Trophoblast cell (in vitro differentiated cells and primary cell): ENCODE measurements around the gene IL12RB1.

Experiments
- DNase-seq, 2 donors: peaks; one replicate each; pipeline ENCODE4 v3.0.0-alpha.2; 2016
- H2AFZ ChIP-seq: 2 replicates; pipeline ENCODE4 v1.6.1; 2013; ENCODE audit warnings: low read length, moderate library complexity, mild to moderate bottlenecking; ENCODE audit not compliant: insufficient read depth, poor library complexity
- H2AK5ac ChIP-seq: 2 replicates; pipeline ENCODE4 v1.6.1; 2013; ENCODE audit warnings: mild to moderate bottlenecking, low read length
- H2BK120ac ChIP-seq: 2 replicates; pipeline ENCODE4 v1.6.1; 2013; ENCODE audit warnings: low read length, mild to moderate bottlenecking, moderate library complexity; ENCODE audit not compliant: insufficient read depth, poor library complexity
- H2BK12ac ChIP-seq: 2 replicates; pipeline ENCODE4 v1.6.1; 2013; ENCODE audit warnings: mild to moderate bottlenecking, low read length, moderate library complexity
- H2BK5ac ChIP-seq: 2 replicates; pipeline ENCODE4 v1.6.1; 2013; ENCODE audit warnings: low read length, low read depth, moderate library complexity, mild to moderate bottlenecking; ENCODE audit not compliant: poor library complexity
- H3K14ac ChIP-seq: 2 replicates; pipeline ENCODE4 v1.6.1; 2013; ENCODE audit warnings: mild to moderate bottlenecking, low read length
- H3K18ac ChIP-seq: 2 replicates; pipeline ENCODE4 v1.6.1; 2013; ENCODE audit warnings: mild to moderate bottlenecking, low read length
- H3K23ac ChIP-seq: 2 replicates; pipeline ENCODE4 v1.6.1; 2013; ENCODE audit warnings: low read length
- H3K27ac ChIP-seq: 2 replicates; pipeline ENCODE4 v1.5.1; 2013; ENCODE audit warnings: low read depth, mild to moderate bottlenecking, inconsistent platforms, low read length, moderate library complexity
- H3K27me3 ChIP-seq: 2 replicates; pipeline ENCODE4 v1.6.1; 2013; ENCODE audit warnings: inconsistent platforms, mild to moderate bottlenecking, low read length, moderate library complexity; ENCODE audit not compliant: insufficient read depth
- H3K36me3 ChIP-seq, 2 experiments: 1 replicate in 1 of 2; 2 replicates in 1 of 2; pipeline ENCODE4 v1.6.1; 2013; ENCODE audit warnings: low read length in 2 of 2, mild to moderate bottlenecking in 2 of 2, moderate library complexity in 1 of 2; ENCODE audit not compliant: insufficient read depth in 2 of 2, control insufficient read depth in 1 of 2
- H3K4ac ChIP-seq: 2 replicates; pipeline ENCODE4 v1.6.1; 2013; ENCODE audit warnings: low read depth, mild to moderate bottlenecking, low read length, moderate library complexity
- H3K4me1 ChIP-seq, 2 experiments: 1 replicate in 1 of 2; 2 replicates in 1 of 2; pipeline ENCODE4 v1.6.1; 2013; ENCODE audit warnings: low read length in 2 of 2, mild to moderate bottlenecking in 2 of 2, moderate library complexity in 1 of 2; ENCODE audit not compliant: insufficient read depth in 2 of 2, control insufficient read depth in 1 of 2
- H3K4me2 ChIP-seq: 2 replicates; pipeline ENCODE4 v1.6.1; 2013; ENCODE audit warnings: inconsistent platforms, mild to moderate bottlenecking, low read length, moderate library complexity
- H3K4me3 ChIP-seq: 2 replicates; pipeline ENCODE4 v1.5.1; 2013; ENCODE audit warnings: mild to moderate bottlenecking, low read depth, low read length, inconsistent platforms
- H3K79me1 ChIP-seq: one replicate; pipeline ENCODE4 v1.6.1; 2013; ENCODE audit warnings: low read length
- H3K79me2 ChIP-seq: 2 replicates; pipeline ENCODE4 v1.6.1; 2013; ENCODE audit warnings: low read length, mild to moderate bottlenecking; ENCODE audit not compliant: control insufficient read depth, insufficient read depth, poor library complexity
- H3K9ac ChIP-seq: 2 replicates; pipeline ENCODE4 v1.6.1; 2013; ENCODE audit warnings: mild to moderate bottlenecking, low read length
- H3K9me3 ChIP-seq: 2 replicates; pipeline ENCODE4 v1.6.1; 2013; ENCODE audit warnings: low read depth, mild to moderate bottlenecking, control low read depth, inconsistent platforms, low read length; ENCODE audit not compliant: insufficient read depth
- H4K12ac ChIP-seq: 2 replicates; pipeline ENCODE4 v1.6.1; 2013; ENCODE audit warnings: low read depth, mild to moderate bottlenecking, low read length, moderate library complexity
- H4K8ac ChIP-seq: 2 replicates; pipeline ENCODE4 v1.6.1; 2013; ENCODE audit warnings: low read depth, mild to moderate bottlenecking, low read length, moderate library complexity
- H4K91ac ChIP-seq: one replicate; pipeline ENCODE4 v1.6.1; 2013; ENCODE audit warnings: low read depth, mild to moderate bottlenecking, low read length, moderate library complexity
- WGBS: extraction: QIAGEN DNeasy Blood & Tissue Kit; methylation state at CpG from one replicate; pipeline ENCODE4 v1.1.7; 2013; ENCODE audit warnings: missing lambda C conversion rate; ENCODE audit not compliant: insufficient read length, insufficient coverage; ENCODE audit errors: extremely low coverage; 5-methylcytosine and 5-hydroxymethylcytosine counted together

Gene IL12RB1

DNA sequence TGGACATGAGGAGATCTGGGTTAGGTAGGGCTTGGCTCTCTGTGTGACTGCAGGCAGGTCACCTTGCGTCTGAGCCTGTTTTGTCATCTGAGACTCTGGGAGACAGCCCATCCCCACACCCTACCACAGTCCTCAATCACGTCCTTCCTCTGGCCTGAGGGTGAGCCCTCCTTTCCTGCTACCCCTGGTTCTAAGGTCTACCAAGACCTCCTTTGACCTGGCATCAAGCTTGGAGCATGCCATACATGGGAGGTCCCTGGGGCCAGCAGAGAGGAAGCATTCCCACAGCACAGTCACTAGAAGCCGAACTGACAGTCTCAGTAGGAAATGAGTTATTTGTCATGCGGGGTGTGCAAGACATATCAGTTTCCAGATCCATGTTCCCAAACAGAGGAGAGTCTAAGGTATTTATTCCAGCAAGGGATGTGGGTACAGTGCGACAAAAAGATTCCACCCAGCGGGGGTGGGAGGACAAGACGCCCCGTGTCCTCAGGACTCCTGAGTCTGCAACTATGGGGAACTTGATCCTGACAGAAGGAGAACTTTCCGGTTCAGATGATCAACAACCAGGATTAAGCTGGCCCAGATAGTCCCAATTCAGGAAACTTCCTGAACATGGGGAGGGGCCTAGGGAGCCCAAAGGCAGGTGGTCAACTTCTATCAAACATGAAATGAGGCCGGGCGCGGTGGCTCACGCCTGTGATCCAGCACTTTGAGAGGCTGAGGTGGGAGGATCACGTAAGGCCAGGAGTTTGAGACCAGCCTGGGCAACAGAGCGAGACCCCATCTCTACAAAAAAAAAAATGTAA is 69.3 kb downstream of the IL12RB1 start:
- Histone ChIP-seq H3K18ac (no peak overlapping the region), H4K12ac (no peak overlapping the region), H4K8ac (no peak overlapping the region), H2AK5ac (no peak overlapping the region), H3K27ac (no peak overlapping the region), H3K36me3 (no peaks in the 10 kb centered on the region), H3K23ac (no peak overlapping the region), H3K4me2 (no peak overlapping the region), H2AFZ (no peak overlapping the region), H3K4ac (no peak overlapping the region), H2BK12ac (no peak overlapping the region), H2BK120ac (no peak overlapping the region), H3K9me3 (peaks cover 3% of the 10 kb centered on the region), H3K9ac (no peak overlapping the region), H3K79me2 (no peaks in the 10 kb centered on the region), H3K4me1 (no peaks in the 10 kb centered on the region), H3K79me1 (no peaks in the 10 kb centered on the region), H4K91ac (no peak overlapping the region), H2BK5ac (no peak overlapping the region), H3K27me3 (no peaks in the 10 kb centered on the region), H3K14ac (no peak overlapping the region), H3K4me3 (no peak overlapping the region)
- no peak for DNase-seq
- WGBS: no CpG with 5 or more reads among the region's 15 CpGs

DNA sequence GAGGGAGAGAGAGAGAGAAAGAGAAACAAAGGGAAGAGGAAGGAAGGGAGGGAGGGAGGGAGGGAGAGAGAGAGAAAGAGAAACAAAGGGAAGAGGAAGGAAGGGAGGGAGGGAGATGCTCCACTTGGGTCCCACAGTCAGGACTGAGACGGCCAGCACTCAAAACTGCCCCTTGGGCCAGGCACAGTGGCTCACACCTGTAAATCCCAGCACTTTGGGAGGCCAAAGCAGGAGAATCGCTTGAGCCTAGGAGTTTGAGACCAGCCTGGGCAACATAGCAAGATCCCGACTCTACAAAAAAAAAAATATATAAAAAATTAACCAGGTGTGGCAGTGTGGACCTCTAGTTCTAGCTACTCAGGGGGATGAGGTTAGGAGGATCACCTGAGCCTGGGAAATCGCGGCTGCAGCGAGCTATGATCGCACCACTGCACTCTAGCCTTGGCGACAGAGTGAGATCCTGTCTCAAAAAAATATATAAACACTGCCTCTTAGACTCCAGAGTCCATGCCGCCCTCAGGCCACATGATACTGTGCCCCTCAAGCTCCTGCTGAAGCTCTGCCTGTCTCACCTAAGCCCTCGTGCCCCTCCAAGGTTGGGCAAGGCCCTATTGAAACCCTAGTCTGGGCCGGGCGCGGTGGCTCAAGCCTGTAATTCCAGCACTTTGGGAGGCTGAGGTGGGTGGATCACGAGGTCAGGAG is 70.4 kb downstream of the IL12RB1 start:
- Histone ChIP-seq H2BK5ac (no peak overlapping the region), H3K9me3 (peaks cover 3% of the 10 kb centered on the region), H2BK12ac (no peak overlapping the region), H3K14ac (no peak overlapping the region), H3K27me3 (no peaks in the 10 kb centered on the region), H3K4ac (no peak overlapping the region), H3K23ac (no peak overlapping the region), H3K36me3 (no peaks in the 10 kb centered on the region), H3K79me1 (no peaks in the 10 kb centered on the region), H3K4me1 (no peaks in the 10 kb centered on the region), H2BK120ac (no peak overlapping the region), H2AK5ac (no peak overlapping the region), H3K27ac (no peak overlapping the region), H3K9ac (no peak overlapping the region), H3K18ac (no peak overlapping the region), H3K4me3 (no peak overlapping the region), H2AFZ (no peak overlapping the region), H4K8ac (no peak overlapping the region), H4K12ac (no peak overlapping the region), H3K4me2 (no peak overlapping the region), H3K79me2 (no peaks in the 10 kb centered on the region), H4K91ac (no peak overlapping the region)
- DNase-seq: no peak
- no CpG with 5 or more reads among the region's 14 CpGs for WGBS

DNA sequence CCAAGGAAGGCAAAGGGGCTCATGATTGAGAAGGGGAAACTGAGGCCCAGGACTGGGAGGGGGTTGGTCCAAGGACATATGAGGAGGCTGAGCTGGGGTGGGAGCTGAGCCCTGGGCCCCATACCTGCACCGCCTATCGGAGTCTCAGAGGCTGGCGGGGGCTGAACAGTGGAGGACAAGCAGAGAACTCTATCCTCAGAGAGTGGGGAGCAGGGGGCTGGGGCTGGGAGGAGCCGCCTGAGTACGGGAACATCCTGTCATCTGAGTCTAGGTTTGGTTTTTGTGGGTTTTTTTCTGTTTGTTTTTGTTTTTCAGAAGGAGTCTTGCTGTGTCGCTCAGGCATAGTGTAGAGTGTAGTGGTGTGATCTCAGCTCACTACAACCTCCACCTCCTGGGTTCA is 72.5 kb downstream of the IL12RB1 start:
- Histone ChIP-seq H3K9ac (no peak overlapping the region), H3K4ac (no peak overlapping the region), H3K4me2 (no peak overlapping the region), H3K23ac (no peak overlapping the region), H3K79me1 (no peaks in the 10 kb centered on the region), H2AFZ (no peak overlapping the region), H2BK12ac (no peak overlapping the region), H3K4me1 (no peaks in the 10 kb centered on the region), H2BK5ac (no peak overlapping the region), H3K79me2 (no peaks in the 10 kb centered on the region), H3K27ac (no peak overlapping the region), H2BK120ac (no peak overlapping the region), H4K8ac (no peak overlapping the region), H3K18ac (no peak overlapping the region), H4K91ac (no peak overlapping the region), H3K4me3 (no peak overlapping the region), H2AK5ac (no peak overlapping the region), H4K12ac (no peak overlapping the region), H3K36me3 (peaks cover 0 to 6% of the 10 kb centered on the region in 2 experiments), H3K27me3 (no peaks in the 10 kb centered on the region), H3K14ac (no peak overlapping the region), H3K9me3 (no peaks in the 10 kb centered on the region)
- no peak for DNase-seq
- WGBS: no CpG with 5 or more reads among the region's 6 CpGs

DNA sequence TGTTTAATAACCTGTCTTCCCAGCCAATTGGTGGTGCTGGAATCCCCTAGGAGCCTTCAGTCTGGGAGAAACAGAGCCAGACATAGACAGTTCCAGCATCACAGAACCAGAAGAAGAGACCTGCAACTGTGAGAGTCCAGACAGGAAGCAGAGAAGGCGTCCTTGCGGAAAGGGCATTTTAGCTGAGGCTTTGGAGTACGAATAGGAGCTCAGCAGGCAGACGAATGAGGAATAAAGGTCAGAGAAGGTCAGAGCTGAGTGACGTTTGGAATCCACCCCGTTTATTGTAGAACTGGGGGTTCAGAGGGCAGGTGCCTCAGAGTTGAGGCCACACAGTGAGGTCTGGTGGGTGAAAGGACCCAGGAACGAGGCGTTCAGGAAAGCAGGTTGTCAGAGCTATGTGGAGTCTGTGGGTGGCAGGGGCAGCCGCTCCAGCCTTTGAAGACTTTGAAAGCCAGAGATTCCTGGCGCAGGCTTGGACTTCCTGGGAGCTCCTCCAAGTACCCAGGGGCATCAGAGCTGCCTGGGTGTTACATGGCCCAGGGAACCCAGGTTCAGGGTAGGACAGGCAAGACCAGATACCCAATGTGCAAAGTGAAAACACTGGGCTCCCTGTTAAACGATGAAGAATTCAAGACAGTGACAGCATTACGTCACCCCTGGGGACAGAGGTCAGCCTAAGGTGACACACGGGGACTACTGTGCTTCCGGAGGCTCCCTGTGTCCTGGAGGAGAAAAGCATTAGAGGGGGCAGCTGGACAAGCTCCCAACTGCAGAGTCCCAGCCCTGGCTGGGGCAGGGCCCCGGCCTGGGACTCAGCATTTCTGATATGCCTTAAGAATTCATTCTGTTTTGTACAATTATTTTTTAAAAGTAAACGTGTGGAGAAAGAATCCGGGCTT is 73.3 kb downstream of the IL12RB1 start:
- Histone ChIP-seq H3K79me1 (no peaks in the 10 kb centered on the region), H3K18ac (no peak overlapping the region), H3K36me3 (peaks cover 0 to 6% of the 10 kb centered on the region in 2 experiments), H2BK5ac (no peak overlapping the region), H3K4me2 (no peak overlapping the region), H3K4me3 (no peak overlapping the region), H2BK12ac (no peak overlapping the region), H3K9ac (peak overlapping the region; percentile 29), H3K79me2 (no peaks in the 10 kb centered on the region), H2AFZ (no peak overlapping the region), H3K27me3 (no peaks in the 10 kb centered on the region), H4K91ac (no peak overlapping the region), H4K12ac (no peak overlapping the region), H3K4me1 (peaks cover 0 to 1% of the 10 kb centered on the region in 2 experiments), H3K14ac (no peak overlapping the region), H2AK5ac (no peak overlapping the region), H3K4ac (no peak overlapping the region), H3K9me3 (no peaks in the 10 kb centered on the region), H4K8ac (no peak overlapping the region), H3K27ac (no peak overlapping the region), H3K23ac (no peak overlapping the region), H2BK120ac (no peak overlapping the region)
- DNase-seq: no peak
- WGBS: no CpG with 5 or more reads among the region's 17 CpGs
